Measurements from ENCODE around the gene FOXC2. TPM values are rescaled to one million over a fixed set of nuclear protein-coding genes. Genes with fewer than 3 reads are reported as not detected.

The FOXC2 gene
- total and polyA plus RNA-seq, 9 of the 15 experiments (the other 6 are each of a cell fraction or from before 2014, with no cell fraction given), result 0.01 to 0.11 (median 0.10) TPM; not detected in 5

GRCh38 chr16:86554917-86555703 lies 11.5 kb upstream of the FOXC2 start, which contains the start of gene MTHFSD (continued):
- peak; percentile 39; the same call in 1 of the 2 replicates for TF ChIP-seq ZNF175 (CRISPR knock-in tag; IDR thresholded peaks at IDR 0.05; ENCODE audit: low read depth)
- no peak for TF ChIP-seq RAD51 (IDR thresholded peaks at IDR 0.05; ENCODE audit: borderline replicate concordance, low read depth)
- TF ChIP-seq SRSF3 (IDR thresholded peaks at IDR 0.05; ENCODE audit: insufficient read depth, low read length), result no peak
- TF ChIP-seq SRSF7 (optimal IDR thresholded peaks at IDR 0.05; ENCODE audit: low read depth, low read length), result no peak
- TF ChIP-seq HDAC2 (IDR thresholded peaks at IDR 0.05), result peak; percentile 91
- TF ChIP-seq RB1 (IDR thresholded peaks at IDR 0.05; ENCODE audit: low read depth), result peak; percentile 67; the same call in 1 of the 2 replicates
- TF ChIP-seq EP400 (IDR thresholded peaks at IDR 0.05), result peak; percentile 71
- TF ChIP-seq GTF2A2 (tag; IDR thresholded peaks at IDR 0.05), result no peak
- TF ChIP-seq ILF3 (IDR thresholded peaks at IDR 0.05; ENCODE audit: borderline replicate concordance), result no peak
- TF ChIP-seq SMARCA4 (IDR thresholded peaks at IDR 0.05), result no peak
- TF ChIP-seq ZNF780A (CRISPR knock-in tag; IDR thresholded peaks at IDR 0.05), result no peak
- no peak for TF ChIP-seq TARDBP (IDR thresholded peaks at IDR 0.05)
- TF ChIP-seq CAMTA2 (CRISPR knock-in tag; conservative IDR thresholded peaks at IDR 0.05), result no peak
- TF ChIP-seq MTF1 (CRISPR knock-in tag; IDR thresholded peaks at IDR 0.05; ENCODE audit: borderline replicate concordance), result no peak
- TF ChIP-seq E2F3 (CRISPR knock-in tag; IDR thresholded peaks at IDR 0.05), result no peak
- no peak for TF ChIP-seq ZNF239 (CRISPR knock-in tag; IDR thresholded peaks at IDR 0.05)
- no peak for TF ChIP-seq DACH1 (IDR thresholded peaks at IDR 0.05; ENCODE audit: partially characterized antibody)
- no peak for TF ChIP-seq MEF2D (tag; conservative IDR thresholded peaks at IDR 0.05; ENCODE audit: low read depth)
- TF ChIP-seq ZNF354B (CRISPR knock-in tag; IDR thresholded peaks at IDR 0.05), result no peak
- TF ChIP-seq SETDB1 (IDR thresholded peaks at IDR 0.05; ENCODE audit: low read length), result no peak
- TF ChIP-seq HNRNPK (IDR thresholded peaks at IDR 0.05; ENCODE audit: low read depth, low read length, poor library complexity, severe bottlenecking), result no peak
- 0 out of 4 replicates have a peak, but pooled peaks of 1 of the 2 experiments have one; percentile 15 for TF ChIP-seq SIX5 (IDR thresholded peaks at IDR 0.05; ENCODE audit: borderline replicate concordance in 1 of 2, insufficient read depth in 1 of 2, low read depth in 1 of 2, low read length in 2 of 2)
- no peak for TF ChIP-seq THAP7 (CRISPR knock-in tag; IDR thresholded peaks at IDR 0.05)
- peak; percentile 63 for TF ChIP-seq CCNT2 (IDR thresholded peaks at IDR 0.05; ENCODE audit: borderline replicate concordance, extremely low read depth, insufficient read length, low read depth, low read length)
- peak in 1 of 2 experiments; percentile 64; a peak in 1 of 4 replicates for TF ChIP-seq MLLT1 (IDR thresholded peaks at IDR 0.05)
